Measurements from ENCODE around the gene MLLT6.

- no peak for TF ChIP-seq POLR2A (IDR thresholded peaks at IDR 0.05)
- TF ChIP-seq, protein P1, sequence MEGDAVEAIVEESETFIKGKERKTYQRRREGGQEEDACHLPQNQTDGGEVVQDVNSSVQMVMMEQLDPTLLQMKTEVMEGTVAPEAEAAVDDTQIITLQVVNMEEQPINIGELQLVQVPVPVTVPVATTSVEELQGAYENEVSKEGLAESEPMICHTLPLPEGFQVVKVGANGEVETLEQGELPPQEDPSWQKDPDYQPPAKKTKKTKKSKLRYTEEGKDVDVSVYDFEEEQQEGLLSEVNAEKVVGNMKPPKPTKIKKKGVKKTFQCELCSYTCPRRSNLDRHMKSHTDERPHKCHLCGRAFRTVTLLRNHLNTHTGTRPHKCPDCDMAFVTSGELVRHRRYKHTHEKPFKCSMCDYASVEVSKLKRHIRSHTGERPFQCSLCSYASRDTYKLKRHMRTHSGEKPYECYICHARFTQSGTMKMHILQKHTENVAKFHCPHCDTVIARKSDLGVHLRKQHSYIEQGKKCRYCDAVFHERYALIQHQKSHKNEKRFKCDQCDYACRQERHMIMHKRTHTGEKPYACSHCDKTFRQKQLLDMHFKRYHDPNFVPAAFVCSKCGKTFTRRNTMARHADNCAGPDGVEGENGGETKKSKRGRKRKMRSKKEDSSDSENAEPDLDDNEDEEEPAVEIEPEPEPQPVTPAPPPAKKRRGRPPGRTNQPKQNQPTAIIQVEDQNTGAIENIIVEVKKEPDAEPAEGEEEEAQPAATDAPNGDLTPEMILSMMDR (IDR thresholded peaks at IDR 0.05), result no peak
Measured at GRCh38 chr17:38745545-38745944, 40.5 kb downstream of the MLLT6 start.

All from heart left ventricle (tissue), 13 donors.